Measurements from ENCODE around the gene TRIP13.

DNA sequence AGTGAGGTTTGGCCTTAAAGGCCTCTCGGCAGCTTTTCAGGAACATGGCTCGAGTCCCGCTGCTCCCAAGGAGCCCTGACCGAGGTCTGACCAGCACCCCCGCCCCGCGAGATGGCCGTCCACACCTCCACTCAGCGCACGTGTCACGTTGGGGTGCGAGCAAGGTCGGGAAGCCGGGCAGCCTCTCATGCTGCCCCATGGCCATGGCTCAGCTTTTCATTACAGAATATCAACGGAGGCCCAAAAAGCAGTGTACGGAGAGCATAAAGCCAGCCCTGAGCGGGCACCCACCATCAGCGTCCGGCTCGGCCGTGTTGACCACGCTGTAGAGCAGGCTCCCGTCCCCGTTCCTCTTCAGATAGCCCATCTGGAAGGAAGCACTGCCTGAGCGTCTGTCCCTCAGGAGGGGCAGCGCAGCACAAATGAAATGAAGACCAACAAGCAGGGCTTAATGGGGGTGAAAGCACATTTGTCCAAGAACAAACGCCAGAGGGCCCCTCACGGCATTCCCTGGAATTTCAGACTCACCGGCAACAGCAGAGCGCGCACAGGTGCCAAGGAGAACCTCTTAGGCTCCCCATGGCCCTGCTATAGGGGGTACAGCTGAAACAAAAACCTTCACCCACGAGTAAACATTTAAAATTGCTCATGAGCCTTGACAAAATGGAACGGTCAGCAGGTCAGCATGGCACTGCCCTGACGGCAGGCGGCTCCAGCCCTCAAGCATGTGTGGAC, 11.7 kb upstream of the TRIP13 start:
- TF ChIP-seq, protein P1, sequence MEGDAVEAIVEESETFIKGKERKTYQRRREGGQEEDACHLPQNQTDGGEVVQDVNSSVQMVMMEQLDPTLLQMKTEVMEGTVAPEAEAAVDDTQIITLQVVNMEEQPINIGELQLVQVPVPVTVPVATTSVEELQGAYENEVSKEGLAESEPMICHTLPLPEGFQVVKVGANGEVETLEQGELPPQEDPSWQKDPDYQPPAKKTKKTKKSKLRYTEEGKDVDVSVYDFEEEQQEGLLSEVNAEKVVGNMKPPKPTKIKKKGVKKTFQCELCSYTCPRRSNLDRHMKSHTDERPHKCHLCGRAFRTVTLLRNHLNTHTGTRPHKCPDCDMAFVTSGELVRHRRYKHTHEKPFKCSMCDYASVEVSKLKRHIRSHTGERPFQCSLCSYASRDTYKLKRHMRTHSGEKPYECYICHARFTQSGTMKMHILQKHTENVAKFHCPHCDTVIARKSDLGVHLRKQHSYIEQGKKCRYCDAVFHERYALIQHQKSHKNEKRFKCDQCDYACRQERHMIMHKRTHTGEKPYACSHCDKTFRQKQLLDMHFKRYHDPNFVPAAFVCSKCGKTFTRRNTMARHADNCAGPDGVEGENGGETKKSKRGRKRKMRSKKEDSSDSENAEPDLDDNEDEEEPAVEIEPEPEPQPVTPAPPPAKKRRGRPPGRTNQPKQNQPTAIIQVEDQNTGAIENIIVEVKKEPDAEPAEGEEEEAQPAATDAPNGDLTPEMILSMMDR (conservative IDR thresholded peaks at IDR 0.05; ENCODE audit: low read depth in 2 of 2) = no peak
- TF ChIP-seq EZH2phosphoT487 (IDR thresholded peaks at IDR 0.05; ENCODE audit: unreplicated experiment) = no peak
- TF ChIP-seq EZH2 (IDR thresholded peaks at IDR 0.05; ENCODE audit: low read depth, unreplicated experiment) = no peak
- TF ChIP-seq, protein P2, sequence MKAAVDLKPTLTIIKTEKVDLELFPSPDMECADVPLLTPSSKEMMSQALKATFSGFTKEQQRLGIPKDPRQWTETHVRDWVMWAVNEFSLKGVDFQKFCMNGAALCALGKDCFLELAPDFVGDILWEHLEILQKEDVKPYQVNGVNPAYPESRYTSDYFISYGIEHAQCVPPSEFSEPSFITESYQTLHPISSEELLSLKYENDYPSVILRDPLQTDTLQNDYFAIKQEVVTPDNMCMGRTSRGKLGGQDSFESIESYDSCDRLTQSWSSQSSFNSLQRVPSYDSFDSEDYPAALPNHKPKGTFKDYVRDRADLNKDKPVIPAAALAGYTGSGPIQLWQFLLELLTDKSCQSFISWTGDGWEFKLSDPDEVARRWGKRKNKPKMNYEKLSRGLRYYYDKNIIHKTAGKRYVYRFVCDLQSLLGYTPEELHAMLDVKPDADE (IDR thresholded peaks at IDR 0.05) = no peak
- TF ChIP-seq, protein P3, sequence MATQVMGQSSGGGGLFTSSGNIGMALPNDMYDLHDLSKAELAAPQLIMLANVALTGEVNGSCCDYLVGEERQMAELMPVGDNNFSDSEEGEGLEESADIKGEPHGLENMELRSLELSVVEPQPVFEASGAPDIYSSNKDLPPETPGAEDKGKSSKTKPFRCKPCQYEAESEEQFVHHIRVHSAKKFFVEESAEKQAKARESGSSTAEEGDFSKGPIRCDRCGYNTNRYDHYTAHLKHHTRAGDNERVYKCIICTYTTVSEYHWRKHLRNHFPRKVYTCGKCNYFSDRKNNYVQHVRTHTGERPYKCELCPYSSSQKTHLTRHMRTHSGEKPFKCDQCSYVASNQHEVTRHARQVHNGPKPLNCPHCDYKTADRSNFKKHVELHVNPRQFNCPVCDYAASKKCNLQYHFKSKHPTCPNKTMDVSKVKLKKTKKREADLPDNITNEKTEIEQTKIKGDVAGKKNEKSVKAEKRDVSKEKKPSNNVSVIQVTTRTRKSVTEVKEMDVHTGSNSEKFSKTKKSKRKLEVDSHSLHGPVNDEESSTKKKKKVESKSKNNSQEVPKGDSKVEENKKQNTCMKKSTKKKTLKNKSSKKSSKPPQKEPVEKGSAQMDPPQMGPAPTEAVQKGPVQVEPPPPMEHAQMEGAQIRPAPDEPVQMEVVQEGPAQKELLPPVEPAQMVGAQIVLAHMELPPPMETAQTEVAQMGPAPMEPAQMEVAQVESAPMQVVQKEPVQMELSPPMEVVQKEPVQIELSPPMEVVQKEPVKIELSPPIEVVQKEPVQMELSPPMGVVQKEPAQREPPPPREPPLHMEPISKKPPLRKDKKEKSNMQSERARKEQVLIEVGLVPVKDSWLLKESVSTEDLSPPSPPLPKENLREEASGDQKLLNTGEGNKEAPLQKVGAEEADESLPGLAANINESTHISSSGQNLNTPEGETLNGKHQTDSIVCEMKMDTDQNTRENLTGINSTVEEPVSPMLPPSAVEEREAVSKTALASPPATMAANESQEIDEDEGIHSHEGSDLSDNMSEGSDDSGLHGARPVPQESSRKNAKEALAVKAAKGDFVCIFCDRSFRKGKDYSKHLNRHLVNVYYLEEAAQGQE (IDR thresholded peaks at IDR 0.05; ENCODE audit: unreplicated experiment) = no peak
- TF ChIP-seq POLR2AphosphoS5 (IDR thresholded peaks at IDR 0.05; ENCODE audit: low read depth) = no peak
- no peak for TF ChIP-seq CREB1 (CRISPR knock-in tag; IDR thresholded peaks at IDR 0.05; ENCODE audit: low read depth)
- no peak for TF ChIP-seq ZNF331 (CRISPR knock-in tag; IDR thresholded peaks at IDR 0.05; ENCODE audit: low read depth)
- no peak for TF ChIP-seq NANOG (IDR thresholded peaks at IDR 0.05; ENCODE audit: borderline replicate concordance)
